Chondrocyte (in vitro differentiated cells): ENCODE measurements around the gene RACGAP1. TPM values are rescaled to one million over a fixed set of nuclear protein-coding genes. Genes with fewer than 3 reads are reported as not detected.

Experiments
- DNase-seq: peaks from one replicate; pipeline ENCODE4 v3.0.0; 2021; ENCODE audit warnings: mixed read lengths, low spot score
- H3K27ac Mint-ChIP-seq: one replicate; pipeline ENCODE4 v1.8.0; 2021; ENCODE audit warnings: mild to moderate bottlenecking, moderate library complexity, mixed read lengths; ENCODE audit not compliant: unreplicated experiment
- H3K27me3 Mint-ChIP-seq: 2 replicates; pipeline ENCODE4 v1.8.0; 2021; ENCODE audit warnings: low read depth, mixed read lengths
- H3K36me3 Mint-ChIP-seq: 2 replicates; pipeline ENCODE4 v1.8.0; 2021; ENCODE audit warnings: low read depth, mixed read lengths
- H3K4me1 Mint-ChIP-seq: 2 replicates; pipeline ENCODE4 v1.8.0; 2021; ENCODE audit warnings: low read depth, mild to moderate bottlenecking, mixed read lengths
- H3K4me3 Mint-ChIP-seq: one replicate; pipeline ENCODE4 v1.8.0; 2021; ENCODE audit warnings: mild to moderate bottlenecking, moderate library complexity, mixed read lengths; ENCODE audit not compliant: unreplicated experiment
- H3K9me3 Mint-ChIP-seq: 2 replicates; pipeline ENCODE4 v1.8.0; 2021; ENCODE audit warnings: low read depth, mixed read lengths
- CTCF ChIP-seq: fragments of 200-600 bp; sonication (generic); IDR thresholded peaks from 2 replicates; pipeline ENCODE4 v1.5.0; 2021; ENCODE audit warnings: antibody characterized with exemption, mild to moderate bottlenecking, moderate library complexity
- total RNA-seq: library from RNA; stranded (reverse); gene quantifications from 3 replicates; pipeline ENCODE4 v1.2.1, GENCODE V29; 2021

Gene RACGAP1
- total RNA-seq, 1 donor from 2014 or later, result 25.7 TPM

DNA sequence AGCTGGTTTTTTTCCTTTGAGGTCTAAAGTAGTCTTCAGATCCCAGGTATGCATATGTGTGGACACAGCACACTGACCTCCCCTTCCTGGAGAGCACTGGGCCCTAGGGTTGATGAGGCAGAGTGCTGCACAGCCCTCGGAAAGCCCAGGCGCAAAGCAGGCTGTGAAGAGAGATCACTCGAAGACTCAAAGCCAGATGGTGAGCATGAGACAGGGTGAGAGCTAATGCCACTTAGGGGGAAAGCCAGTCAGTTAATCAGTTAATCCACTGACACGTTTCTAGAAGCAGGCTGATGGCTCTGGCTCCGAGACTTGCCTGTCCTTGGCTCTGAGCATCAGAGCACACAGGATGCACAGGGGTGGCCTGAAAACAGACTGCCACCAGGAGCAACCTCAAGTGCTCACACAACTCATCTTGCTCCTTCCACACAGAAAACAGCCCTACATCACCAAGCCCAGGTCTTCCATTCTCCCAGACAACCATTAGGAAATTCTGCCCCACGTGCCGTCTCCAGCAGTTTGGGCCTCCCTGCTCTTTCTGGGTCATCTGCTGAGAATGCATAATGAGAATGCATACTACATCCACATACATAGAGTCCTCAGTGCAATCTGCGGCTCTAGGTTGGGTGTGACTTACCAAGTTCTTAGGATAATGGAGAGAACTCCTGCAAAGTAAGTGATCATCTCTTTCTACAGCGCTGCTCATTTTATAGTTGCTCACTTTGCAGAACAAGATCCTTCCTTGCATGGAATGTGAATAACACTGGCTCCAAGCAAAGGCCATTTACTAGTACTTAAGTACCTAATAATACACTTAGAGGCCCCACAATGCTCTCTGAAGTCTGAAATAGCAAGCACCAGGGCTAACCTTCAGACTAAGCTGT lies 40.6 kb downstream of the RACGAP1 start:
- H3K36me3 Mint-ChIP-seq, result no peaks in the 10 kb centered on the region
- no peak for TF ChIP-seq CTCF
- H3K4me1 Mint-ChIP-seq, result peaks cover 14% of the 10 kb centered on the region
- no peaks in the 10 kb centered on the region for H3K9me3 Mint-ChIP-seq
- H3K4me3 Mint-ChIP-seq, result no peak overlapping the region
- no peaks in the 10 kb centered on the region for H3K27me3 Mint-ChIP-seq
- H3K27ac Mint-ChIP-seq, result peak overlapping the region; percentile 68
- no peak for DNase-seq

DNA sequence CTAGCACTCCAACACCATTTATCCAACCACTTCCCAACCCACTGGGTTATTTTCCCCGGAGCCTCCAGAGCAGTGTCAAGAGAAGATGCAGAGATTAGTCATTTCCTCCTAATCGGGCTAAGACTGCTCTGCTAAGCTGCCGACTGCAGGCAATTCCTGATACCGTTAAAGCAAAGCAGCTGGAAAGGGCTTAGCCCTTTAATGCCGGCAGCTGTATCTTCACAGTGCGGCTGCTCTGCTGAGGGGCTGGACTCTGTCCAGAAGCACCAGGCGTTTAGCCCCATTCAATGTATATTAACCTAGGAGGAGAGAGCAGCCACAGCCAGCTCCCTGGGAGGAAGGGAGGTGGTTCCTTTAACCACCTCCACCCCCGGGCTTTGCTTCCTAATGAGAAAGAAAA lies 41.4 kb downstream of the RACGAP1 start:
- no peak for DNase-seq
- Mint-ChIP-seq H3K4me1 (peaks cover 14% of the 10 kb centered on the region), H3K9me3 (no peaks in the 10 kb centered on the region), H3K27me3 (no peaks in the 10 kb centered on the region), H3K27ac (peak overlapping the region; percentile 77), H3K4me3 (peak overlapping the region; percentile 45), H3K36me3 (no peaks in the 10 kb centered on the region)
- peak; percentile 55 for TF ChIP-seq CTCF

- H3K27ac Mint-ChIP-seq, result no peak overlapping the region
- H3K36me3 Mint-ChIP-seq, result no peaks in the 10 kb centered on the region
- TF ChIP-seq CTCF, result no peak
- H3K9me3 Mint-ChIP-seq, result no peaks in the 10 kb centered on the region
- H3K27me3 Mint-ChIP-seq, result no peaks in the 10 kb centered on the region
- no peak overlapping the region for H3K4me3 Mint-ChIP-seq
- peaks cover 14% of the 10 kb centered on the region for H3K4me1 Mint-ChIP-seq
- DNase-seq, result no peak
These were observed 42.8 kb downstream of the RACGAP1 start for GRCh38 chr12:49982246-49983087.

DNA sequence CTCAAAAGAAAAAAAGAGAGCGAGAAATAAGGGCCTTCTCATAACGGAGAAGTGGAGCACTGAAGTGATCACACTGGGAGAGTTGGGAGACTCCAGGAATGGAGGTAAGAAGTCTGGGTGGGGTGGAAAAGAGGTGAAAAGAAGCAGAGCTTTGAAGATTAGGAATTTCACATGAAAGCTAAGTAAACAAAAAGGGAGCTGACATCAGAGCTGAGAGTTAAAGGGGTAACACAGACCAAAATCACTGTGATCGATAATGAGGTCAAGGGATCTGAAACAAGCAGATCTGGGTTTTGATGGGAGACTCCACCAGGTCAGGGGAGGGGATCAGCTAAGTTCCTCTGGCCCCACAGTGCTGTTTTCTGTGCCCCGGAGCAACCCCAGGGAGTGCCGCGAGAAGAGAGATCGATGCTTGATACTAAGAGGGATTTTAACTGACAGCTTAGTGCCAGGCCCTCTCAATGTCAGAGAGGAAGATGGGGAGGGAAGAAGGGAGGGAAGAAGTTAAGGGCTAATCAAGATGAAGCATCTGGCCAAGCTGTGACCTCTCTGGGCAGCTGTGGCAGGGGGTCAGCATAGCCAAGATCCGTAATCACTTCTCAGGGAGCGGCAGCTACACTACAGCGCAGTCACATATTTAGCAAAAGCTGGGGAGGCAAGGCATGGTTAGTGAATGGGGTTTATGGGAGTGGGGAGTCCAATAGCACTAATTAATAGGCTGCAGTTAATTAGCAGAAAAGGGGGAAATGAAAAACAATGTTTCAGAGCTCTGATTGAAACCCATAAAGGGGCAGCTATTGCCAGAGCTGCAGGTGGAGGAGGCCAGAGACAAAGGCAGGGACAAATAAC lies 44.6 kb downstream of the RACGAP1 start:
- Mint-ChIP-seq H3K4me3 (no peak overlapping the region), H3K36me3 (no peaks in the 10 kb centered on the region), H3K4me1 (peaks cover 14% of the 10 kb centered on the region), H3K9me3 (no peaks in the 10 kb centered on the region), H3K27ac (no peak overlapping the region), H3K27me3 (no peaks in the 10 kb centered on the region)
- TF ChIP-seq CTCF, result no peak
- DNase-seq, result no peak
